K562 treated with DMSO at 1 percent for 24 hours (cell line): ENCODE measurements around the gene PDAP1. TPM values are rescaled to one million over a fixed set of nuclear protein-coding genes. Genes with fewer than 3 reads are reported as not detected.

Source experiments
- total RNA-seq: library from RNA; unstranded; fragments of 300-600 nt; gene quantifications from 2 replicates; pipeline ENCODE4 v1.2.3, GENCODE V29; 2022; ENCODE audit warnings: low read depth; ENCODE audit not compliant: insufficient read depth

The PDAP1 gene
- 162 and 168 TPM in 2 replicates for total RNA-seq

GRCh38 chr7:99408379-99409191 lies at the start of gene PDAP1, which contains the start of gene BUD31:
PDAP1 (minus strand) TSS chr7:99408597; CDS start chr7:99408548, 49 bp downstream.
BUD31 (plus strand) TSS chr7:99408969; CDS start chr7:99411093, 2,124 bp downstream.

GRCh38 chr7:99438573-99439480 lies 30.4 kb upstream of the PDAP1 start, which contains the start of the genes CPSF4 and PTCD1:
CPSF4 (plus strand) TSS chr7:99438943; CDS start chr7:99439083, 140 bp downstream.
PTCD1 (minus strand) TSS chr7:99438798; CDS start chr7:99435242, 3,556 bp downstream.

GRCh38 chr7:99374111-99375064 lies 34.0 kb downstream of the PDAP1 start, which contains the start of gene ARPC1B:
ARPC1B (plus strand) TSS chr7:99374730; CDS start chr7:99385715, 10,985 bp downstream.

Other genes starting within 250 kb of the PDAP1 start
- gene KPNA7, start 200.5 kb downstream of the PDAP1 start, total RNA-seq: not detected in 2 replicates
- gene MYH16, start 135.8 kb downstream of the PDAP1 start, total RNA-seq: not detected in 2 replicates
- gene ARPC1A, start 82.7 kb downstream of the PDAP1 start, total RNA-seq: 122 and 135 TPM in 2 replicates
- gene ARPC1B, start 33.9 kb downstream of the PDAP1 start, total RNA-seq: 1,077 and 1,088 TPM in 2 replicates
- 177 and 213 TPM in 2 replicates for gene BUD31, start 372 bp upstream of the PDAP1 start, total RNA-seq
- 14.0 and 15.7 TPM in 2 replicates for gene PTCD1, start 30.2 kb upstream of the PDAP1 start, total RNA-seq
- gene CPSF4, start 30.3 kb upstream of the PDAP1 start, total RNA-seq: 104 TPM in 2 replicates
- 1,250 and 1,342 TPM in 2 replicates for gene ATP5MF, start 57.6 kb upstream of the PDAP1 start, total RNA-seq
- gene ZNF789, start 64.3 kb upstream of the PDAP1 start, total RNA-seq: 10.0 and 16.6 TPM in 2 replicates
- gene ZNF394, start 91.7 kb upstream of the PDAP1 start, total RNA-seq: 26.7 and 30.4 TPM in 2 replicates
- 11.7 and 12.9 TPM in 2 replicates for gene ZKSCAN5, start 96.1 kb upstream of the PDAP1 start, total RNA-seq
- gene FAM200A, start 143.5 kb upstream of the PDAP1 start, total RNA-seq: 5.2 and 6.4 TPM in 2 replicates
- 61.0 and 64.6 TPM in 2 replicates for gene ZNF655, start 150.0 kb upstream of the PDAP1 start, total RNA-seq
- gene TMEM225B, start 189.7 kb upstream of the PDAP1 start, total RNA-seq: 0.42 and 1.1 TPM in 2 replicates
- gene ZSCAN25, start 208.3 kb upstream of the PDAP1 start, total RNA-seq: 10.4 and 11.2 TPM in 2 replicates